Stimulated activated CD8-positive, alpha-beta memory T cell treated with anti-CD3 and anti-CD28 coated beads, Interleukin-7, amount 100 ng/mL, for 4 hours (primary cell): ENCODE data around the gene GPC3.
"Not testable (repeated sequence)": the region's sequence is repeated elsewhere in the genome, so short reads cannot be mapped to it uniquely, and the experiment has no call there.

Experiments used
- DNase-seq, 2 donors: peaks; one replicate each; pipeline ENCODE4 v3.0.0-alpha.2; 2020; ENCODE audit warnings: low read depth in 2 of 2

The GPC3 gene

DNA sequence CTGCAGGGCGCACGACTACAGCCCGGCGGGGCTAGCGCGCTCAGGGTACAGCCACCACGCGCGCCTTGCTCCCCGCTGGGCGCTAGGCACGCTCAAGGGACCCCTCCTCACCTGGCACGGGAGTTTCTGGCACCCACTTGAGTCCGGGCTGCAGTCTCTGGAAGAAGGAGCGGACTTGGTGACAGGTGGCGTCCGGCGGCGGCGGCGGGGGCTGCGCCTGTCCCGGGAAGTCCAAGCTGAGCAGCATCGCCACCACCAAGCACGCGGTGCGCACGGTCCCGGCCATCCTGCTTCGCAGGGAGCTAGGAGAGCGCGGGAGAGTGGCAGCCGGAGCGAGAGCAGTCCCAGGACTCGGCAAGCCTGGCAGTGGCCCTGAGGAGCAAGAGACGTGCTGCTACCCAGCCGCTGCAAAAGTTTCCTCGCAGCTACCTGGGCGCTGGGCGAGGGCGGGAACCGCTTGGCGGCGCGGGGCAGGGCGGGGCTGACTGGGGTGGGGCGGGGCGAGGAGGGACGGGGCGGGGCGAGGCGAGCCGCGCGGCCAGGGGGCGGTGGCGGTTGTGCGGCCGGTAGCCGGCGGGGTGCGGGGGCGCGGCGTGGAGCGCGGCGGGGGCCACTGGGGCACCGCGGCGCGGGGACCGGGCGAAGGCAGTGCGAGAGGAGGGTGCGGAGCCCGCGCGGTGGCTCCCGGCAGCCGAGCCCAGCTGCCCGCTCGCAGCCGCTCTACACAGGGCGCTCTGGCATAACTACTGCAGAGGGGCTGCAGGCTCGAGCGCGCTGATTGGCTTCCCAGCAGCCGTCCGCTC lies at the start of gene GPC3:
Gene GPC3, minus strand, starts transcription at position 431 of the 803 bp plus-strand sequence.
- DNase-seq: peak in 1 of 2 donors; percentile 23

DNA sequence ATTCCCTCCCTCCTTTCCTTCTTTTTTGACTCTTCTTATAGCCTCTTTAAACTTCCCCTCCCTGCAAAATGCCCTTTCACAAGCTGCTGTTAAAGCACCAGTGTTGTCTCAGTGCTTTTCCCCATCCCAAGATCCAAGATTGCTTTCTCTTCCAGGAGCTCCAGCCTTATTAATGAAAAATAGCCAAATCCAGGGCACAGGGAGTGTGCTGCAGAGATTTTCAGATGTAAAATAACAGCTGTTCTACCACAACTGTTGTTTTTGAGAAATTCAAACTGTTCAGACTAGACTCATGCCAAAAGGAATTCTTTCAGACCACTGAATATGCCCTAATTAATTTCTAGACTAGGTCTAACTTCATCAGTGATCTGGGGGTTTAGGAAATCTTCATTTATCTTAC lies 47.0 kb upstream of the GPC3 start:
- DNase-seq: no peak

DNA sequence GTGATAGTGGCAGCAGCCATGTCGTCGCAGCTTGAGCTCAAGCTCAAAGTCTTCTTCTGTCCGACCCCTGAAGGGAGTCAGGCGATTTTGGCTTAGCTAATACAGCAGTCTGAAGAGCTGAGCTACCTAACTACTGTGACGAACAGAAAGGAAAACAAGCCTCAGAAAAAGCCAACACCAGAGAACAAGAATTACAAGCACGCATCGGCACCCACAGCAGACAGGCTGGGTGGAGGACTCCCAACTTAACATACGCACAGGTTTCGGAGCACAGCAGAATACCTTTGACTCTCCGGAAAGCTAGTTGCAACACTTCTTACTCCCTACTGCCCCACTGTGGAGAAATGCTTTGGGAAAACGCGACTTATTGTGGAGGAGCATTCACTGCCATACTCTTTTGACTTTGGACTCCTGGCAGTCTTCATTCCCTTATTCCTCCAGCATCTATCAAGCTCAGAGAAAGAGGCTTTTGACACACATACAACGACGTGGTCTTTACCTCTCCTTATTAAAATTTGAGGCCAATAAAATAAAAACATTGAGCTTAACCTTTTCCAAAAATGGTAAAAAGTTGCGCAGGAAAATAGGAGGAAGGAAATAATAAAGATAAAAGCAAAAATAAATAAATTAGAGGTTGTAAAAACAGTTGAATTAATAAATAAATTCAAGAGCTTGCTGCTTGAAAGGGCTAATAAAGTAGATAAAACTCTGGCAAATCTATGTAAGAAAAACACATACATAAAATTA lies 41.3 kb upstream of the GPC3 start:
- no peak for DNase-seq

DNA sequence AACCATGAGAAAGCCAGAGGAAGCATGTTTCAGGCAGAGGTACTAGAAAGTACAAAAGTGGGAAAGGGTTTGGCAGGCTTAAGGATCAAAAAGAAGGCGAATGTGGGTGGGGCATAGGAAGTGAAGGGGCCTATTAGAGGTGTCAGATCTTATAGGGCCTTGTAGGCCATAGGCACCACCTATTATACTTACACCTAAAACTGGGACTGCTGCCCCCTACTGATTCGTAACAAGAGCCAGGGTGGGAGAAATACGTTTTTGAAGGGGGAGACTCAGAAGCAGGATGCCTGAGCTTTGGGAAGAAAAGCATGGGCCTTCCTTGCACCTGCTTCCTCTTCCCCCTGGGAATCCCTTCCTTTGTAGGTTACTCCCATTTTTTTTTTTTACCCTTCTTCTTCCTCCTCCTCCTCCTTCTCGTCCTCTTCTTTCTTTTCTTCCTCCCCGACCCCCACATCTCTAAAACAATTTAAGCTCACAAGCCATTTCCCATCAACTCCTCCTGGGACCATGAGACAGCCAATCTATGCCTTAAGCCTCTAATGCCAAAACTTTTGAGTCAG lies 40.7 kb upstream of the GPC3 start:
- no peak for DNase-seq

DNA sequence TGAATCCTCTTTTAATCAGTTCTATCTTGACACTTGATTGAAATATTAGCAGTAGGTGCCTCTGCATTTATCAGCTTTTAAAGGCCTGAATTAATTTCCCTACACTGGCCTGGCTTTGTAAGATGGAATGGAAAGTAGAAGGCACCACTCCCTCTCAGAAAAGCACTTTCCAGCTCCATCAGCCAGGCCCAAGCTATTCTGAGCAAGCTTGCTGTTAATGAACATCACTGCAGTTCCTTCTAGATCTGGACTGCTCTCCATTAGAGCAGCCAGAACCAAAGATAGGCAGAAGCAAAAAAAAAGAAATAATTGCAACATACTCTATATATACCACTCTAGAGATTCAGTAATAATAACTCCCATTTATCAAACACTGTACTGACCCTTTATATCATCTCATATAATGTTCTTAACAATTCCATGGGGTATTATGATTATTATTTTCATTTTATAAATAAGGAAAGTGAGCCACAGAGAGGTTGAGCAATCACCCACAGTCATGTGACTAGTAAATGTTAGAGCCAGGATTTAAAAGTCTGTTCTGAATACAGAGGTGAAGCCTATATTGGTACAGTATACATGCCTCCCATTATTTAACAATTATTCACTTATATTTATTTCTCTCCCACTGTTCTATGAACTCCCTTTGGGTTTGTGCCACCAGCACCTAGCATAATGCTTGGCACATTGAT lies 39.4 kb upstream of the GPC3 start:
- DNase-seq: no peak

DNA sequence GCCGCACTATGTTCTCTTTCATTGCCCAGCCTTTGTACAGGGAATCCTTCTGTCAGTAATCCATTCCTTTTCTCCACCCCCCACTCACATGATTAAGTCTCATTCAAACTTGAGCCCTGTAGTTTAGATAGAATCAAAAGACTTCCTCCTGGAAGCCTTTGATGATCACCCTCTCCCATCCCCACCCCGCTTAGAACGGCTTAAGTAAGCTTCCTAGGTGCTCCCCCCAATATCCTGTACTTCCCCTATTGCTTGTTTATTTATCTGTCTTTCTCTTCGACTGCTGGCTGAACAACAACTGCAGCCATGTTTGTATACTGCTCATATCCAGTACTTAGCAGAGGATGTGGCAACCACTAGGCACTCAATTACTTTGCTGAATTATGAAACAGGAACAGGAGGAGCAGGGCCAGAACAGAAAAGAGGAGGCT lies 38.5 kb upstream of the GPC3 start:
- DNase-seq: no peak

DNA sequence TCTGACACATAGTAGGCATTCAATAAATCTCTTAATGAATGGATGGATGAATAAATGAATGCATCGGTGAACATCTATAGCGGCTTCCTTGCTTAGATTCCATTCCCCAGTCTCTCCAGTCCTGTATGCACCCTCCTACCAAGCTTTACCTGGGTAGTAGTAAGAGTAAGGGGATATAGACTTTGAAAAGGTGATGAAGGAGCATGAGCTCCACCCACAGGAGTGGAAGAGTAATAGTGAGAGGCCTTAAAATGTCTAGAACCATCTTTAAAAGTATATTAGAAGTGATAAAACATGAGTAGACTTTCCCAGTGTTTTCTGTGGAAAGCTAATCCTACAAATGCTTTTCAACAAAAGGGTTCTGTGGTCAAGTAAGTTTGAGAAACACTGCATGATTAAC lies 35.5 kb upstream of the GPC3 start:
- DNase-seq: no peak

DNA sequence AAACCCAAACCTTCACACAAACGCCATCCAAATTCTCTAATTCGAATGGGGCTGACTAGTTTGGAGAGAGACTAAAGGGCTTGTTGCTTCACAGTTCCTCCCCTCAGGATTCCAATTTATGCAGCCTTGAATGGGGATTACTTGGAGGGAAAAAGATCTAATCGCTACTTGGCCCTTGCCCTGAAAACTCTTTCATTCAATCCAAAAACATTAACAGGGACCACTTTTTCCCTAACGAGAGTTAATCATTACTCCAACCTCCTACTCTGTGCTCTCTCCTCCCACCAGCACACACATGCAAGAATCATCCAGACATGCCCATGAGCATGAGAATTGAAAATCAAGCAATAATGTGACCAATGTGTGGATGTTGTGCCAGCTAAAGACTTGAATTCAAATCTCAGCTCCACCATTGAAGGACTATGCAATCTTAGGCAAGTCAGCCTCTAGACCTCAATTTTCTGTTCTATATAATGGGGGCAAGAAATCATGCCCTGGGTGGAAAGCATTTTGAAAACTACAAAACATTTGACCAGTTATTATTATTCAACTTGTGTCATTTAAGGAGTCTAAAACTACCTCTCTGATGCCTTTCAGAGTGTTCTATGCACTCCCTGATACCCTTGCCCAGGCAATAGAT lies 34.3 kb upstream of the GPC3 start:
- DNase-seq: no peak

DNA sequence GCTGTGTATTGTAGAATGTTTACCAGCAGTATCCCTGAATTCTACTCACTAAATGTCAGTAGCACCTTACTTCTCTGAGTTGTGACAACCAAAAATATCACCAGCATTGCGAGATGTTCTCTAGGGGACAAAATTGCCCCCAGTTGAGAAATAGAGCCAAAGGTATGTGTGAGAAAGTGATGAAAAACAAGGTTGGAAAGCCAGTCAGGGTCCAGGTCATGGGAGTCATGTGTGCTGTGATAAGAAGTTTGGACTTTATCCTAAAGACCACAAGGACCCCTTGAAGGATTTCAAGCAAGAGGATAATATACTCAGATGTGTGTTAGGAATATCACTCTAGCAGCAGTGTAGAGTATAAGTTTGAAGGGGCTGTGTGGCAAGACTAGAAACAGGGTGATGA lies 30.9 kb upstream of the GPC3 start:
- DNase-seq: not testable (repeated sequence)

DNA sequence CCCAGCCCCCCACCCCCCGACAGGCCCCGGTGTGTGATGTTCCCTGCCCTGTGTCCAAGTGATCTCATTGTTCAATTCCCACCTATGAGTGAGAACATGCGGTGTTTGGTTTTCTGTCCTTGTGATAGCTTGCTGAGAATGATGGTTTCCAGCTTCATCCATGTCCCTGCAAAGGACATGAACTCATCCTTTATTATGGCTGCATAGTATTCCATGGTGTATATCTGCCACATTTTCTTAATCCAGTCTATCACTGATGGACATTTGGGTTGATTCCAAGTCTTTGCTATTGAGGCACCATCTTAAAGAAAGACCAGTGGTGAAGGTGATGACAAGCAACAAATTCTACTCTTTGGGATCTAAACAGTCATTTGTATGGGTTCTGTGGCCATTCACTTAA lies 30.1 kb upstream of the GPC3 start:
- not testable (repeated sequence) for DNase-seq

DNA sequence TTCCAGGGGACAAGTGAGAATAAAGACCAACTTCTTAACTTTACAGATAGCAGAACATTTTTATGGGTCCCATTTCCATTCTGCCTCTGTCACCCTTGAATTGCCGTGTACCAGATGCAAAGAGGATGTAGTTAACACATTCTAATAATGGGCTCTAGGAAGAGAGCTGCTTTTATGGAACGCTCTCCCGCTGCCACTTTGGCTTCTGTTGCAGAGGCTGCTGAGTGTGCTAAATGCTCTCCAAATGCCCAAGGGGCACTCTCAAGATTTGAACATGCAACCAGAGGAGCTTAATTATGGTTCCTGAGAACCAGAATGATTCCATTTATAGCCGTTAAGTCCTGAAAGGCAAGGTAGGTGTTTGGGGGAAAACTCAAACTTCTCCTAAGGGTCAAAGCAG lies 28.1 kb upstream of the GPC3 start:
- no peak for DNase-seq

DNA sequence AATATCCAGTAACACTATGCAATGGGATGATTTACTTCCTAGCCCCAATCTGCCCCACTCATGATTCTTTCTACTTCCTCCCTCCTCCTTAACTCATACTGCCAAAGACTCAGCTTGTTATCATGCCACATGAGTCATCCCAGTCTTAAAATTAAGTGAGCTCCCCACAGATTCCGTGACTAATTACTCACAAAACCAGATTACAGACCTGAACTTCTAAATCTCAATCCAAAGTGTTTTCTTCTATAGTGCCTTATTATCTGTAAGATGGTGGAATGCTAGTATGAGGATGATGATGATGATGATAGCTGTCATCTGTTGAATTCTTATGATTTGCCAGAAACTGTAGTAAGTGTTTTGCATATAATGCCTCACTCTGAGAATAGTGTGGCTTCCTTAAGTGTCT lies 27.7 kb upstream of the GPC3 start:
- no peak for DNase-seq

DNA sequence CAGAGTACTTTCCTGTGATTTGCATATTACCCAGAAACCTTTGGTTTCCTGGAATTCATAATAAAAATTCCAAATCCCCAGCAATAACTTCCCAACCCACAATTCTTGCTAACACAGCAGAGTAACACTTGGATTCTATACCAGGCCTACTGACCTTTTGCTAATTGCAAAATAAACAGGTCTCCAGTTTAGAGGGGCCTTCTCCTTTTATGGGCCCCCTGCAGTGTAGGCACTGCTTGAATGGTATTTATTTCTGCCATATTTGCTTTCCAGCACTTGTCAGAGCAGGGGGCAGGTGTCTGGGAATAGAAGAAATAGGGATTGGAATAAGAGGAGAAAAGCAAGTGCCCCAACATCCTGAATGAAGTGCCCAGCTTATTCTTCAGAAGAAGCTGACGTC lies 25.3 kb upstream of the GPC3 start:
- DNase-seq: no peak

DNA sequence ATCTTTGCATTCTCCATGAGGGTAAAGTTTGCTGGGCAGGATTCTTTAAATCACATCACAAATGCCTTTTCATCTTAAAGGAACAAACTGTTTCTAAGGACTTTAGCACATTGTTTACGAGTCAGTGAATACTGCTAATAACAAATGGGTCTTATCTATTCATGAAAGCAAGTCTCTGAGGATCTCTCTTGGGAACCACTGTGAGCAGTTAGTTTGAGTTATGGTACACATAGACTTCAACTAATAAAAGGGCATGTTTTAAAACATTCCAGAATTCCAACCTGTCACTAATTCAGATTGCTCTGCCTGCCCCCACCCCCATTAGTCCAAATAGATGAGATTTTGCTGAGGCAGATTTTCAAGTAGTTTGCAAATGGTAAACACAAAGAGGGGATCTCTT lies 22.3 kb upstream of the GPC3 start:
- DNase-seq: no peak

DNA sequence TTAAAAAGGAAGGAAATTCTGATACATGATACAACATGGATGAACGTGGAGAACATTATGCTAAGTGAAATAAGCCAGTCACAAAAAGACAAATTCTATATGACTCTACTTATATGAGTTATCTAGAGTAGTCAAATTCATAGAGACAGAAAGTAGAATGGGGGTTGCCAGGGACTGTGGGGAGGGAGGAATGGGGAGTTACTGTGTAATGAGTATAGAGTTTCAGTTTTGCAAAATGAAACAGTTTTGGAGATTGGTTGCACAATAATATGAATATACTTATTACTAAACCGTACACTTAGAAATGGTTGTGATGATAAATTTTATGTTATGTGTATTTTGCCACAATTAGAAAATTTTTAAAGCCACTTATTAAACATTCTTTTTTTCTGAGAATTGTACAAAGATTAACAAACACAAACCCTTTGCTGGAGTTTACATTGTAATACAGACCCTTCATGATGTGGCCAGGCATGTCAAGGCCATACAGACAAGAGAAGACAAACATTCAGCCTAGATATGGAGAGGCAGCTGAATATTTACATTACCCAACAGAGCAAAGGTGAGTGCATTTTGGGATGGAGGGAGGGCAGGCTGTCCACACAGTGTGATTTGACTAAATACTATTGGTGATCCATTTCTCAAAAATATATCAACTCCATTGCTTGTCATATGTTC lies 21.2 kb upstream of the GPC3 start:
- no peak for DNase-seq

DNA sequence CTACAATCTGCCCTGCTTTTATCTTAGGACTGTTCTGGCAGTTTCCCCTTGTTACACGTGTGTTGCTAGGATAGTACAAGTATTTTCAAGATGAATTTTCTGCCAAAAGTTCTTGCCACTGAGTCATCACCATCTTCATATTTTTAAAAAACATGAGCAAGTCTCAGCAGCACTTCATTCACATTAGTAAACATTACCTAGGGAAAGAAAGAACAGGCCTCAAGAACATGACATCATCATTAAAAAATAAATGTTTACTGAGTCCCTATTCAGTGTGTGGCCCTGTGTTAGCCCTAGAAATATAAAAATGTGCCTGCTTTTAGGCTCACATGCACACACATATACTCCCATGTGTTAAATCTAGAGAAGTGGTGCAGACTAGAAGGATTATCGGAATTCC lies 18.7 kb upstream of the GPC3 start:
- no peak for DNase-seq

DNA sequence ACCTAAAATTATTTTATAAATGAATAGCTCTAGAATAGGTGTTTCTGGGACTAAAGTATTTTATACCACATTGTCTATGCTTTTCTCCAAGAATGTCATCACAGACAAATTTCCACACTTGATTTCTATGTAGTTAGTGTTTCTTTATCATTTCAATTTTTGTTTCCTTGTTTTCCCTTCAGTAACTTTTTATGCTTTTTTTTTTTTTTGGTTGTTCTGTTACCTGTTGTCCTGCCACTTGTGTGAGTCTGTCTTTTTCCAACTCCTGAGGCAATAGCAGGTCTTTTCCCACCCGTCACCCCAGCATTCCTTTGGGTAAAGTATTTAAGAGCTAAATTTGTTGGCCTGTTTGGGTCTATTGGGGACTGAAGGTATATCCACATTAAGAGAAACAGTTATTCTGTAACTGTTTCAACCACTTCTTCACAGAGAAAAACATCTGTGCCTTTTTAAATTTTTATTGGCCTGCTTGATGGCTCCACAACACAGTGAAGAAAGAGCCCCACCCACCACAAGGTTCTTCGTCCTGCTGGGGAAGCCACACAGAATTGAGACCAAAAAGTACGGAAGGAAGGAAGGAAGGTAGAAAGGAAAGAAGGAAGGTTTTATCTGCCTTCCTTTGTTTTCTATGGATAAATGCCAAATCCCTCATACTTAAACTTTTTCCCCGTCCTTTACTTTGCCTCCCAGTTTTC lies 17.7 kb upstream of the GPC3 start:
- DNase-seq: no peak

DNA sequence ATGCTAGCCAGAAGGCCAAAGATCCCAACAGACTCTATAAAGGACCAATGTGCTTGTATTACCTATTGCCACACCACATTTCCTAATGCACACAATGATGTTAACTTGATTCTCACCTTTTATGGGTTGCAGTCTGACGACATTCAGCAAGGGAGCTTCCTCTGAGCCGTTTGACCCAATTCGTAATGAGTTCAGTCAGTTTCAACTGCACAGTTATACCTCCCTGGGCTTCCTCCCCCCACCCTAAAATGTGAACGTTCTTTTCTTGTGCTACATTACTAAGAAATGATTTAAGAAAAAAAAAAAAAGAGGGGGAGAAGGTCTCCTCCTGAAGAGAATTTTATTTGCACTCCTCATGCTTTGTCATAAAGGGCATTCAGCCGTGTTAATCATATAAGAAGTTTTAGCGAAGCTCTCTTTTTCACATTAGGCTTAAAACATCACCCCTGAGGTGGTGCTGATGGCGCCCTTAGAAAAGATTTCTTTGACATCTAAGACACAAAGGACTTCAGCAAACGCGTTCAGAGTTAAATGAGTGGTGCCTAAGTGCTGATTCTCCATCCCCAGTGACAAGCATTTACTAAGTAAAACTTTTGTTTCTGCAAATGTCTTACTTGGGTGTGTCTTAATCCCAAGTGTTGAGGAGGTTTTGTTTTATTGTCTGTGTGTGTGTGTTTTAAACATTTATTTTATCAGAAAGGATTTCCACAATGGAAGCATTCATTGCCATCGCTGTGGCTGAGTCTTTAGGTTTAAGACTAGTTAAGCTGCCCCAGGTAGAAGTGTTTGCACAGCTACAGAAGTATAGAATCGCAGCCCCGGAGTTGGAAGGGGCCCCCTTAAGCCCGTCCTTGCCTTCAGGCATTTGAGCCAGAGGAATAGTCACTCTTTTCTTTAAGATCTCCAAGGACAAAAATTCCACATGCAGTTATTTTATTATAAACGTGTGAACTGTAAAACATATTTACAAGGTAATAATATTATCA lies 15.2 kb upstream of the GPC3 start:
- no peak for DNase-seq

DNA sequence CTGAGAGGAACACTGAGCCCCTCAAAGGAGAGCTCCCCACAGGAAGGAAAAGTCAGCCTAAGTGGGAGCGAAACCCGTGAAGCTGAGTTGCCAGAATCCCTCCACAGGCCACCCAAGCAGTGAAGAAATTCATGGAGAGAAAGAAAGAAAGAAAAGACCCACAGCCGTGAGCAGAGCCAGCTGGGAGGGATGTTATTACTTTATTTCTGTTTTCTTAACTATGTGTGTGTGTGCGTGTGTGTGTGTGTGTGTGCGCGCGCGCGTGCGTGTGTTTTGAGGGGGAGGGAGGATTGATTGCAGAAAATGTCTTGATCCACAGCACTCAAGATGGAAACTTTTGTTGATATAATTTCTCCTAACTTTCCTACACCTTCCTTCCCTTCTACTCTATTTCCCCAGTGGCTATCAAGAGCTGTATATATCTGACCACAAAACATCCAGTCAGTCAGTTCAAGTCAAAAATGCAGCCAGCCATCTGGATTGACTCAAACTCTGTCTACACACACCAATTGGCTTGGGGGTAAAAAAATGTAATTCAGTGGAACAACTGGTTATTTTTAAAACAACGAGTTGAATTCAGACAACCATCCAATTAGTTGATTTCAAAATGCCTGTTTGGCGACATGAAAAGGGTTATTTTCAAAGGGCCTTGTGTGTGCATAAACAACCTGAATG lies 13.8 kb upstream of the GPC3 start:
- no peak for DNase-seq
